Measurements from ENCODE around the gene WDFY4.

WDFY4 gene

DNA sequence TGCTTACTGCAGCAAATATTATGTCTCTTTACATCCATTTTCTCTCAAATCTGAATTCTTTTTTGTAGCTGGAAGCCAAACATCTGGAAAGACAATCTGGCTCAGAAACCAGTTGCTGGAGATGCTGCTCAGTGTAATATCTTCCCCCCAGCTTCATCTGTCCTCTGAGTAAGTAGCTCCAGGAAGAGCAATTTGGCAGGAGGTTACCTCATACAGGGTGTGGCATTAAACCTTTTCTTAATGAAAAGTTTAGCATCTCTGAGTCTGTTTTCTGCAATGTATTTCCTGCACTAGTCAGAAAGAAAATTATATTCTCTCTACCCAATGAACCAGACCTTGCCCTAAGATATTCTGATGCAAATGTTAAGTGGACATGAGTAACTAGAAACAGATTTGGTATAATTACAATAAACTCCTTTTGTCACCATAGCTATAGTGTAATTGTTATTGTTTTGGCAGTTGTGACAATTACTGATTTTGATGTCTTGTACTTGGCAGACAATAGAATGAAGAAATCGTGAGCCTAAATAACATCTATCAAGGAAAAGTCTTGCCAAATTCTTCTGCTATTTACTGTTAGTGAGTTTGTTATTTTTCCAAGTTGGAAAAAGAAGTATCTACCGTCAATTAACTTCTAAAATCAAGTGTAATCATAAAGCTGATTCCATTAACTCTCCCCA is 123.3 kb downstream of the WDFY4 start:
- H2AFZ ChIP-seq (ENCODE audit: low read length): no peak overlapping the region
- peaks cover 37% of the 10 kb centered on the region for H3K4me1 ChIP-seq (ENCODE audit: insufficient read depth, low read length, poor library complexity, severe bottlenecking)
- H3K27me3 ChIP-seq (ENCODE audit: insufficient read depth, low read length, poor library complexity, severe bottlenecking): no peaks in the 10 kb centered on the region
- no peak overlapping the region for H3K9ac ChIP-seq (ENCODE audit: low read depth, low read length, poor library complexity, severe bottlenecking)
- no peaks in the 10 kb centered on the region for H3F3A ChIP-seq (ENCODE audit: low read depth)
- no peaks in the 10 kb centered on the region for H4K20me1 ChIP-seq (ENCODE audit: insufficient read depth, low read length, poor library complexity, severe bottlenecking)
- no peaks in the 10 kb centered on the region for H3K9me3 ChIP-seq (ENCODE audit: insufficient read depth, low read depth, low read length)
- no peaks in the 10 kb centered on the region for H3K9me2 ChIP-seq (replicated peaks; ENCODE audit: low read depth, low read length)
- H3K4me3 ChIP-seq (ENCODE audit: low read length, poor library complexity, severe bottlenecking): no peak overlapping the region
- H3K36me3 ChIP-seq (ENCODE audit: insufficient read depth, low read length): no peaks in the 10 kb centered on the region
- no peaks in the 10 kb centered on the region for H3K79me2 ChIP-seq (ENCODE audit: insufficient read depth, low read length)
- TF ChIP-seq, protein P1, sequence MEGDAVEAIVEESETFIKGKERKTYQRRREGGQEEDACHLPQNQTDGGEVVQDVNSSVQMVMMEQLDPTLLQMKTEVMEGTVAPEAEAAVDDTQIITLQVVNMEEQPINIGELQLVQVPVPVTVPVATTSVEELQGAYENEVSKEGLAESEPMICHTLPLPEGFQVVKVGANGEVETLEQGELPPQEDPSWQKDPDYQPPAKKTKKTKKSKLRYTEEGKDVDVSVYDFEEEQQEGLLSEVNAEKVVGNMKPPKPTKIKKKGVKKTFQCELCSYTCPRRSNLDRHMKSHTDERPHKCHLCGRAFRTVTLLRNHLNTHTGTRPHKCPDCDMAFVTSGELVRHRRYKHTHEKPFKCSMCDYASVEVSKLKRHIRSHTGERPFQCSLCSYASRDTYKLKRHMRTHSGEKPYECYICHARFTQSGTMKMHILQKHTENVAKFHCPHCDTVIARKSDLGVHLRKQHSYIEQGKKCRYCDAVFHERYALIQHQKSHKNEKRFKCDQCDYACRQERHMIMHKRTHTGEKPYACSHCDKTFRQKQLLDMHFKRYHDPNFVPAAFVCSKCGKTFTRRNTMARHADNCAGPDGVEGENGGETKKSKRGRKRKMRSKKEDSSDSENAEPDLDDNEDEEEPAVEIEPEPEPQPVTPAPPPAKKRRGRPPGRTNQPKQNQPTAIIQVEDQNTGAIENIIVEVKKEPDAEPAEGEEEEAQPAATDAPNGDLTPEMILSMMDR (conservative IDR thresholded peaks at IDR 0.05; ENCODE audit: low read length): no peak
- no peak for TF ChIP-seq EZH2phosphoT487 (IDR thresholded peaks at IDR 0.05; ENCODE audit: borderline replicate concordance)
- H3K4me2 ChIP-seq (ENCODE audit: low read depth, low read length, poor library complexity, severe bottlenecking): no peak overlapping the region

DNA sequence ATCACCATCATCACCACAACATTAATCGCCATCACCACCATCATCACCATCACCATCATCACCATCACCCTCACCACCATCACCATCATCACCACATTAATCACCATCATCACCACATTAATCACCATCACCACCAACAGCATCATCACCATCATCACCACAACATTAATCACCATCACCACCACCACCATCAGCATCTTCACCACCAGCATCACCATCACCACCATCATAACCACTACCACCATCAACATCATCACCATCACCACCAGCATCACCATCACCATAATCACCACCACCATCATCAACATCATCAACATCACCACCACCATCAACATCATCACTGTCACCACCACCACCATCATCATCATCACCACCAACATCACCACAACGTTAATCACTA is 124.6 kb downstream of the WDFY4 start:
- Histone ChIP-seq H3K79me2 (ENCODE audit: insufficient read depth, low read length) (no peaks in the 10 kb centered on the region), H3K4me1 (ENCODE audit: insufficient read depth, low read length, poor library complexity, severe bottlenecking) (peaks cover 30% of the 10 kb centered on the region), H3K9me3 (ENCODE audit: insufficient read depth, low read depth, low read length) (no peaks in the 10 kb centered on the region), H3K4me2 (ENCODE audit: low read depth, low read length, poor library complexity, severe bottlenecking) (no peak overlapping the region), H3K27me3 (ENCODE audit: insufficient read depth, low read length, poor library complexity, severe bottlenecking) (no peaks in the 10 kb centered on the region), H3K4me3 (ENCODE audit: low read length, poor library complexity, severe bottlenecking) (no peak overlapping the region), H2AFZ (ENCODE audit: low read length) (no peak overlapping the region), H4K20me1 (ENCODE audit: insufficient read depth, low read length, poor library complexity, severe bottlenecking) (no peaks in the 10 kb centered on the region), H3K9ac (ENCODE audit: low read depth, low read length, poor library complexity, severe bottlenecking) (no peak overlapping the region), H3K9me2 (replicated peaks; ENCODE audit: low read depth, low read length) (no peaks in the 10 kb centered on the region), H3K36me3 (ENCODE audit: insufficient read depth, low read length) (no peaks in the 10 kb centered on the region), H3F3A (ENCODE audit: low read depth) (no peaks in the 10 kb centered on the region)
- no peak for TF ChIP-seq EZH2phosphoT487 (IDR thresholded peaks at IDR 0.05; ENCODE audit: borderline replicate concordance)

DNA sequence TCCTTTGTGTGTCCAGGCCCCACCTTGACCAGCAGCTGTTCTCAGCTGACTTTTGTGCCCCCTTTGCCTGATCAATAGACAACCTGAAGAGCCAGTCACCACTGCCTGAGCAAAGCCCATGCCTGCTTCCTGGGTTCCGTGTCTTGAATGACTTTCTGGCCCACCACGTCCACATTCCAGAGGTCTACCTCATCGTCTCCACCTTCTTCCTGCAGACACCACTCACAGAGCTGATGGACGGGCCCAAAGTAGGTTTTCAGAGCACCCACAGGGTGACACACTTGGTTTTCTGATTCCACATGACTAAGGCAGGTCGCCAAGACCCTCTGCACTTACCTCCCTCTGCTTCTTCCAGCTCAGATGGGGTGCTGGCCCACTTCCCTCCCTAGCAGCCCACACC is 126.8 kb downstream of the WDFY4 start:
- Histone ChIP-seq H3K9me3 (ENCODE audit: insufficient read depth, low read depth, low read length) (no peaks in the 10 kb centered on the region), H3K4me3 (ENCODE audit: low read length, poor library complexity, severe bottlenecking) (no peak overlapping the region), H3K4me1 (ENCODE audit: insufficient read depth, low read length, poor library complexity, severe bottlenecking) (peaks cover 8% of the 10 kb centered on the region), H3F3A (ENCODE audit: low read depth) (no peaks in the 10 kb centered on the region), H4K20me1 (ENCODE audit: insufficient read depth, low read length, poor library complexity, severe bottlenecking) (no peaks in the 10 kb centered on the region), H3K9me2 (replicated peaks; ENCODE audit: low read depth, low read length) (no peaks in the 10 kb centered on the region), H3K9ac (ENCODE audit: low read depth, low read length, poor library complexity, severe bottlenecking) (no peak overlapping the region), H3K36me3 (ENCODE audit: insufficient read depth, low read length) (no peaks in the 10 kb centered on the region), H3K4me2 (ENCODE audit: low read depth, low read length, poor library complexity, severe bottlenecking) (no peak overlapping the region), H2AFZ (ENCODE audit: low read length) (no peak overlapping the region), H3K27me3 (ENCODE audit: insufficient read depth, low read length, poor library complexity, severe bottlenecking) (no peaks in the 10 kb centered on the region), H3K79me2 (ENCODE audit: insufficient read depth, low read length) (no peaks in the 10 kb centered on the region)
- TF ChIP-seq, protein P1 (conservative IDR thresholded peaks at IDR 0.05; ENCODE audit: low read length): no peak
- TF ChIP-seq EZH2phosphoT487 (IDR thresholded peaks at IDR 0.05; ENCODE audit: borderline replicate concordance): no peak

DNA sequence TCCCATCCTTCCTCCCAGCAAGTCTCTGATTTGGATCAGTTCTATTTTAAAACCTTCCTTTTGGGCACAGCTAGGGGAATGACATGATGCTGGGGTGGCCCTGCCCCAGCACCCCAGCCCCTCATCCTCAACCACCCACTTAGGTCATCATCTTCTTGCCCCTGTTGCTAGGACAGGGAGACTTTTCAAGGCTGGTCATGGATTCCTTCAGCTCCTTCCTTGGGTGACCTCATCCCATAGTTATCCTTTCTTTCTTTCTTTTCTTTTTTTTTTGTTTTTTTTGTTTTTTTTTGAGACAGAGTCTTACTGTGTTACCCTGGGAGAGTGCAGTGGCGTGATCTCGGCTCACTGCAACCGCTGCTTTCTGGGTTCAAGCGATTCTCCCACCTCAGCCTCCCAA is 127.2 kb downstream of the WDFY4 start:
- no peaks in the 10 kb centered on the region for H3K79me2 ChIP-seq (ENCODE audit: insufficient read depth, low read length)
- no peak overlapping the region for H3K9ac ChIP-seq (ENCODE audit: low read depth, low read length, poor library complexity, severe bottlenecking)
- no peak for TF ChIP-seq EZH2phosphoT487 (IDR thresholded peaks at IDR 0.05; ENCODE audit: borderline replicate concordance)
- TF ChIP-seq, protein P1 (conservative IDR thresholded peaks at IDR 0.05; ENCODE audit: low read length): no peak
- no peaks in the 10 kb centered on the region for H3K27me3 ChIP-seq (ENCODE audit: insufficient read depth, low read length, poor library complexity, severe bottlenecking)
- no peak overlapping the region for H2AFZ ChIP-seq (ENCODE audit: low read length)
- no peaks in the 10 kb centered on the region for H3K36me3 ChIP-seq (ENCODE audit: insufficient read depth, low read length)
- H3K4me1 ChIP-seq (ENCODE audit: insufficient read depth, low read length, poor library complexity, severe bottlenecking): peaks cover 3% of the 10 kb centered on the region
- no peaks in the 10 kb centered on the region for H3K9me3 ChIP-seq (ENCODE audit: insufficient read depth, low read depth, low read length)
- no peak overlapping the region for H3K4me2 ChIP-seq (ENCODE audit: low read depth, low read length, poor library complexity, severe bottlenecking)
- H3K9me2 ChIP-seq (replicated peaks; ENCODE audit: low read depth, low read length): no peaks in the 10 kb centered on the region
- no peak overlapping the region for H3K4me3 ChIP-seq (ENCODE audit: low read length, poor library complexity, severe bottlenecking)
- no peaks in the 10 kb centered on the region for H4K20me1 ChIP-seq (ENCODE audit: insufficient read depth, low read length, poor library complexity, severe bottlenecking)
- H3F3A ChIP-seq (ENCODE audit: low read depth): no peaks in the 10 kb centered on the region
